ENCODE data around the gene NXPH3. TPM values are rescaled to one million over a fixed set of nuclear protein-coding genes. Genes with fewer than 3 reads are reported as not detected.
A peak's percentile ranks its signal among the peaks of the same experiment; 100 is the strongest.

The NXPH3 gene
- total RNA-seq, 2 donors from 2014 or later = 4.7 to 15.5 TPM

DNA sequence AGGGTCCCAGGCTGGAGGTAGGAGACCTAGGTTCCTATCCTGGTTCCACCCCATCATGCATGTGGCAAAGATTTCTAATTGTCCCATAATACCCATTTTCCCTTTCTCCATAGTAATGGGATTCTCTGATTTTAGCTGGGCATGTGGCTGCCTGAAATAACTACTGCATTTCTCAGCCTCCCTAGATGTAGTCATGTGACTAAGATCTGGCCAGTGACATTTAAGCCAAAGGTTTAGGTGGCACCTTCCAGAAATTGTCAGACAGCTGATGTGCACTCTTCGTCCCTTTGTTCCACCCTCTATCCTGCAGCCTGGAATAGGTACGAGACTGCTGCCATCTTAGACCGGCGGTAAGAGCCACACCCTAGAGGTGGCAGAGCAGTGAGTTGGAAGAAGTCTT lies 8.2 kb downstream of the NXPH3 start:
- Histone ChIP-seq H3K27ac (no peak overlapping the region), H3K4me3 (no peak overlapping the region), H3K36me3 (no peaks in the 10 kb centered on the region), H3K9me3 (no peaks in the 10 kb centered on the region), H3K4me1 (replicated peaks) (no peaks in the 10 kb centered on the region), H3K27me3 (replicated peaks; ENCODE audit: insufficient read depth) (no peaks in the 10 kb centered on the region)
- TF ChIP-seq POLR2AphosphoS5 (IDR thresholded peaks at IDR 0.05) (no peak), CTCF (IDR thresholded peaks at IDR 0.05) (no peak), POLR2A (IDR thresholded peaks at IDR 0.05) (no peak)
- WGBS = 83% methylated on average over 4 of the region's 4 CpGs
- intact Hi-C loops (cut with DNase I) = no loop called here
- DNase-seq (ENCODE audit: low spot score) = no peak

DNA sequence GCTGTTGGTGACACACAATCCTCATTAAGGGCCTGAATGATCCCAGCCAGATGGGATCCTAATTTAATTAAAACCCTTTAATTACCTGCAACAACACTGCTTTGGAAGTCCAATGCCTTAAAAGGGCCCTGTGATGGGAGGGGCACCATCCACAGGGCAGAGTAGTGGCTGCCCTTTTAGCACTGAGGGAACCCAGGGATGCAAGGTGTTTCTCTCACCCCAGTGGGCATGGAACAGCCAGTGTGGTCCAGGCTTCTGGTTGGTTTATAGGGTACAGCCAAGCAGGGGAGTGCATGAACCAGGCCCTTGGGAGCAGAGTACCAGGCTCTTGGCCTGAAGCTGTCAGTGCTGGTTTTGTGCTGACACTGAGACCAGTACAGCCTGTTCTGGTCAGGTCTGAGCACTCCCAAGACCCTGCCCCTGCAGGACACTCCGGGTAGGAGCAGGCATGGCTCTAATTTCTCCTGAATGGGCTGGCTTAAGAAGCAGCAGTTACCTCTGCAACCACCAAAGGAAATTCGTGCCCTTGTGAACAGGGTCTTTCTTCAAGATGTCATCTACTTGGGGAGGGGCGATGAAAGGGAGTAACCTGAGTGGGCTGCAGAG lies 9.9 kb downstream of the NXPH3 start:
- Histone ChIP-seq H3K4me3 (no peak overlapping the region), H3K4me1 (replicated peaks) (no peaks in the 10 kb centered on the region), H3K36me3 (no peaks in the 10 kb centered on the region), H3K9me3 (no peaks in the 10 kb centered on the region), H3K27ac (no peak overlapping the region), H3K27me3 (replicated peaks; ENCODE audit: insufficient read depth) (no peaks in the 10 kb centered on the region)
- no peak for DNase-seq (ENCODE audit: low spot score)
- WGBS = 54% methylated on average over 3 of the region's 3 CpGs
- TF ChIP-seq POLR2AphosphoS5 (IDR thresholded peaks at IDR 0.05) (peak; percentile 27), POLR2A (IDR thresholded peaks at IDR 0.05) (no peak)
- intact Hi-C loops (cut with DNase I) = no loop called here

DNA sequence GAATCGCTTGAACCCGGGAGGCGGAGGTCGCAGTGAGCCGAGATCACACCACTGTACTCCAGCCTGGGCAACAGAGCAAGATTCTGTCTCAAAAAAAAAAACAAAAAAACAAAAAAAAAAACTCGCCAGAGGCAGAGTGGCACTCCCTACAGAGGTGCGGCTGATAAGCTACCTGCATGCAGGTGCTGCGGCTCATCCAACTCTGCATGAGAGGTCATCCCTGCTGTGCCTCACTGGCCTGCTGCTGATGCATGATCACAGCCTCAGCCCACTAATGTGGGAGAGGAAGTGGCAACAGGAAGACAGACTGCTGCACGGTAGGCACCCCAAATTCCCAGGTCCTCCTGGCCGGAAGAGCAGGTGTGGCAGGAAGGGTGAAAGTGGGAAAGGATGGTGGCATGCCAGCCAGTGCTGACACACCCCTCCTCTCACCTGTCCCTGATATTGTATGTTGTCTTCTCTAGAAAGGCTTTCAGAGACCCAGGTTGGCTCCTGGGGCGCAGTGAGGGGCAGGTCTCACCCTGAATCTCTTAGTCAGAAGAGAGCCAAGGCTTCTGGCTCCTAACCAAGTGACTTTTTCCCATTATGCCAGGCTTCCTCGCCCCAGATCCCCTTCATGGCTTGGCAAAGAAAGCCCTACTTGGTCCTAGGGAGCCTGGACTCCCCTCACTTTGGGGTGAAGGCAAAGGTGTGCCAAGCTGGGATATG lies 11.8 kb downstream of the NXPH3 start:
- H3K27ac ChIP-seq = no peak overlapping the region
- H3K36me3 ChIP-seq = no peaks in the 10 kb centered on the region
- H3K4me3 ChIP-seq = no peak overlapping the region
- no peaks in the 10 kb centered on the region for H3K4me1 ChIP-seq (replicated peaks)
- TF ChIP-seq POLR2AphosphoS5 (IDR thresholded peaks at IDR 0.05) (no peak), POLR2A (IDR thresholded peaks at IDR 0.05) (no peak), CTCF (IDR thresholded peaks at IDR 0.05) (no peak)
- WGBS = 88% methylated on average over 12 of the region's 12 CpGs
- no peak for DNase-seq (ENCODE audit: low spot score)
- intact Hi-C loops (cut with DNase I) = no loop called here
- H3K9me3 ChIP-seq = no peaks in the 10 kb centered on the region
- H3K27me3 ChIP-seq (replicated peaks; ENCODE audit: insufficient read depth) = no peaks in the 10 kb centered on the region

- WGBS = 82% methylated on average over 8 of the region's 8 CpGs
Observed at GRCh38 chr17:49588312-49588711, 12.6 kb downstream of the NXPH3 start.

More at GRCh38 chr17:49588312-49588711, 12.6 kb downstream of the NXPH3 start:
- H3K36me3 ChIP-seq = no peaks in the 10 kb centered on the region
- H3K9me3 ChIP-seq = no peaks in the 10 kb centered on the region
- TF ChIP-seq POLR2AphosphoS5 (IDR thresholded peaks at IDR 0.05) (no peak), CTCF (IDR thresholded peaks at IDR 0.05) (no peak), POLR2A (IDR thresholded peaks at IDR 0.05) (no peak)
- DNase-seq (ENCODE audit: low spot score) = no peak
- no peaks in the 10 kb centered on the region for H3K4me1 ChIP-seq (replicated peaks)
- no peak overlapping the region for H3K4me3 ChIP-seq
- no peaks in the 10 kb centered on the region for H3K27me3 ChIP-seq (replicated peaks; ENCODE audit: insufficient read depth)
- intact Hi-C loops (cut with DNase I) = no loop called here
- no peak overlapping the region for H3K27ac ChIP-seq

Measured in prostate gland (tissue), 2 donors.